Mesothelial cell of epicardium (in vitro differentiated cells): ENCODE measurements around the gene DRC1. TPM values are rescaled to one million over a fixed set of nuclear protein-coding genes. Genes with fewer than 3 reads are reported as not detected.

Experiments used
- DNase-seq, 2 experiments: peaks; one replicate each; pipeline ENCODE4 v3.0.0; 2021; ENCODE audit warnings: low spot score in 2 of 2; ENCODE audit not compliant: unreplicated experiment in 2 of 2
- H3K27ac Mint-ChIP-seq: 2 replicates; pipeline ENCODE4 v1.8.0; 2021; ENCODE audit warnings: mixed read lengths
- H3K27me3 Mint-ChIP-seq: 2 replicates; pipeline ENCODE4 v1.8.0; 2021; ENCODE audit warnings: low read depth, mixed read lengths
- H3K36me3 Mint-ChIP-seq: 2 replicates; pipeline ENCODE4 v1.8.0; 2021; ENCODE audit warnings: mixed read lengths
- H3K4me1 Mint-ChIP-seq: 2 replicates; pipeline ENCODE4 v1.8.0; 2021; ENCODE audit warnings: mixed read lengths
- H3K4me3 Mint-ChIP-seq: 2 replicates; pipeline ENCODE4 v1.8.0; 2021; ENCODE audit warnings: mild to moderate bottlenecking, moderate library complexity, mixed read lengths
- H3K9me3 Mint-ChIP-seq: 2 replicates; pipeline ENCODE4 v1.8.0; 2021; ENCODE audit warnings: mixed read lengths
- CTCF ChIP-seq: fragments of 200-600 bp; sonication (generic); IDR thresholded peaks from one replicate; pipeline ENCODE4 v1.5.0; 2021; ENCODE audit warnings: antibody characterized with exemption; ENCODE audit not compliant: unreplicated experiment
- total RNA-seq: library from RNA; stranded (reverse); gene quantifications from 3 replicates; pipeline ENCODE4 v1.2.1, GENCODE V29; 2021

Gene DRC1
- total RNA-seq, 1 donor from 2014 or later: 0.22 TPM

- Mint-ChIP-seq H3K27ac (no peak overlapping the region), H3K27me3 (no peaks in the 10 kb centered on the region), H3K9me3 (no peaks in the 10 kb centered on the region), H3K36me3 (no peaks in the 10 kb centered on the region), H3K4me3 (no peak overlapping the region), H3K4me1 (no peaks in the 10 kb centered on the region)
- TF ChIP-seq CTCF: no peak
- no peak for DNase-seq
These were observed 53.4 kb downstream of the DRC1 start for GRCh38 chr2:26455037-26455669.

- H3K27me3 Mint-ChIP-seq: no peaks in the 10 kb centered on the region
- no peaks in the 10 kb centered on the region for H3K36me3 Mint-ChIP-seq
- no peak for DNase-seq
- H3K27ac Mint-ChIP-seq: no peak overlapping the region
- H3K4me1 Mint-ChIP-seq: no peaks in the 10 kb centered on the region
- no peak for TF ChIP-seq CTCF
- no peak overlapping the region for H3K4me3 Mint-ChIP-seq
- H3K9me3 Mint-ChIP-seq: no peaks in the 10 kb centered on the region
These were observed 54.1 kb downstream of the DRC1 start for GRCh38 chr2:26455670-26456439.

- H3K27me3 Mint-ChIP-seq: no peaks in the 10 kb centered on the region
- H3K27ac Mint-ChIP-seq: no peak overlapping the region
- no peak for DNase-seq
- TF ChIP-seq CTCF: no peak
- H3K4me1 Mint-ChIP-seq: no peaks in the 10 kb centered on the region
- no peaks in the 10 kb centered on the region for H3K36me3 Mint-ChIP-seq
- H3K9me3 Mint-ChIP-seq: no peaks in the 10 kb centered on the region
- H3K4me3 Mint-ChIP-seq: no peak overlapping the region
These were observed 54.9 kb downstream of the DRC1 start for GRCh38 chr2:26456440-26457250.

GRCh38 chr2:26457251-26457666 lies 55.5 kb downstream of the DRC1 start:
- H3K27me3 Mint-ChIP-seq: no peaks in the 10 kb centered on the region
- no peaks in the 10 kb centered on the region for H3K36me3 Mint-ChIP-seq
- no peak overlapping the region for H3K27ac Mint-ChIP-seq
- no peak for TF ChIP-seq CTCF
- no peak overlapping the region for H3K4me3 Mint-ChIP-seq
- H3K4me1 Mint-ChIP-seq: no peaks in the 10 kb centered on the region
- no peak for DNase-seq
- no peaks in the 10 kb centered on the region for H3K9me3 Mint-ChIP-seq

- Mint-ChIP-seq H3K4me3 (no peak overlapping the region), H3K4me1 (no peaks in the 10 kb centered on the region), H3K36me3 (no peaks in the 10 kb centered on the region), H3K9me3 (no peaks in the 10 kb centered on the region), H3K27ac (no peak overlapping the region), H3K27me3 (no peaks in the 10 kb centered on the region)
- DNase-seq: no peak
- no peak for TF ChIP-seq CTCF
These were observed 56.1 kb downstream of the DRC1 start for GRCh38 chr2:26457695-26458364.
